ENCODE results near the gene SORCS2.
A peak's percentile ranks its signal among the peaks of the same experiment; 100 is the strongest.

The SORCS2 gene

DNA sequence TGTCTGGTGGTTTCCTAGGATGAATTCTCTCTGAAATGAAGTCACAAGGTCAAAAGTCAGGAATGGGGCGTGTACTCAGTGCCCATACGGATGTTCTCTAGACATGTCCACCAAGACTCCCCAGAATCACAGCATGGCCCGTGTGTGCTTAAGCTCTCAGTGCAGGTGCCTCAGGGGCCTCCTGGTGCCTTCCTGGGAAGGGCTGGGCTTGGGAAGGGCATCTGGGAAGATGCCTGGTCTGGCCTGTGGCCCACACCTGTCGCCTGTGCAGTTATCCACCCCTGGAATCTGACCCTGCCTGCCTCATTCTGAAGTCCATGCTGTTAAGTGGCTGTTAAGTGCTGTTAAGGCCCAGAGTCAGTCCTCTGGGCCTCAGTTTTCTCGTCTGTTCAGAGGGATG lies 31.2 kb downstream of the SORCS2 start:
- no peak for DNase-seq (ENCODE audit: low spot score)

DNA sequence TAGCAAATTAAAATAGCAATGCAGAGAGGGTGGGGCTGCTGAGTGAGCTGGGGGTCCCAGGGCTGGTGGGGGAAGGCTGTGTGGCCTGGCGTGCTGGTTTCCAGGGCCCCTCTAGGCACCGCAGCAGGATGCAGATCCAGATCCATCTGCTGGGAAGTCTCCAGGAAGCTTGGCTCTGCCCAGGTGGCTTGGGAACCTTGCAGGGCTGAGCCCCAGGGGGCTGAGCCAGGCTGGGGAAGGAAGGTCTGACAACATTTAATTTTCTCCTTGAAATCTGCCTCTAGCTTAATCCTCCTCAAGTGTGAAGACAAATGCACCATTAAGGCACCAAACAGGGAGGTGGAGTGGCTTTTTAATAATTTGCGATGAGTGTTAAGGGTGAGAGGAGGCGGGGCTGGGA lies 31.7 kb downstream of the SORCS2 start:
- DNase-seq (ENCODE audit: low spot score), result no peak

- DNase-seq (ENCODE audit: low spot score), result no peak
Observed at GRCh38 chr4:7224878-7225533, 32.7 kb downstream of the SORCS2 start.

- DNase-seq (ENCODE audit: low spot score), result no peak
Observed at GRCh38 chr4:7226439-7226838, 34.1 kb downstream of the SORCS2 start.

GRCh38 chr4:7227008-7227407 lies 34.7 kb downstream of the SORCS2 start:
- DNase-seq (ENCODE audit: low spot score), result no peak

- DNase-seq (ENCODE audit: low spot score), result no peak
Observed at GRCh38 chr4:7228734-7229133, 36.4 kb downstream of the SORCS2 start.

GRCh38 chr4:7232061-7232650 lies 39.8 kb downstream of the SORCS2 start:
- DNase-seq (ENCODE audit: low spot score), result peak; percentile 18

GRCh38 chr4:7233006-7233580 lies 40.8 kb downstream of the SORCS2 start:
- DNase-seq (ENCODE audit: low spot score), result no peak

DNA sequence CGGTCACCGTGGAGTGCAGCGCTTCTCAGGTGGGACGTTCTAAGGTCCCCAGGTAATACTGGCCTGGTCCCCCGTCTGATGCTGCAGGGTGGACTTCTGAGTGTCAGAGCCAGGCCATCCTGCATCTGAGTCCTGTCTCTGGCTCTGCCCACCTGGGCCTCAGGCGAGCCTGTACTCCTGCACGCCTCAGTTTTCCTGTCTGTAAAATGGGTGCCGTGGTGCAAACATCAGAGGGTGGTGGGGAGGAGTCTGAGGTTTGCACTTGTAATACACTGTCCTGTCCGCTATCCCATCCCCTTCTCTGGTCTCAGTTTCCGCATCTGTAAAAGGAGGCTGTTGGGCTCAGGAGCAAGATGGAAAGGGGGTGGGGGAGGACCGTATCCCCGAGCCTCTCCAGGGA lies 41.3 kb downstream of the SORCS2 start:
- no peak for DNase-seq (ENCODE audit: low spot score)

DNA sequence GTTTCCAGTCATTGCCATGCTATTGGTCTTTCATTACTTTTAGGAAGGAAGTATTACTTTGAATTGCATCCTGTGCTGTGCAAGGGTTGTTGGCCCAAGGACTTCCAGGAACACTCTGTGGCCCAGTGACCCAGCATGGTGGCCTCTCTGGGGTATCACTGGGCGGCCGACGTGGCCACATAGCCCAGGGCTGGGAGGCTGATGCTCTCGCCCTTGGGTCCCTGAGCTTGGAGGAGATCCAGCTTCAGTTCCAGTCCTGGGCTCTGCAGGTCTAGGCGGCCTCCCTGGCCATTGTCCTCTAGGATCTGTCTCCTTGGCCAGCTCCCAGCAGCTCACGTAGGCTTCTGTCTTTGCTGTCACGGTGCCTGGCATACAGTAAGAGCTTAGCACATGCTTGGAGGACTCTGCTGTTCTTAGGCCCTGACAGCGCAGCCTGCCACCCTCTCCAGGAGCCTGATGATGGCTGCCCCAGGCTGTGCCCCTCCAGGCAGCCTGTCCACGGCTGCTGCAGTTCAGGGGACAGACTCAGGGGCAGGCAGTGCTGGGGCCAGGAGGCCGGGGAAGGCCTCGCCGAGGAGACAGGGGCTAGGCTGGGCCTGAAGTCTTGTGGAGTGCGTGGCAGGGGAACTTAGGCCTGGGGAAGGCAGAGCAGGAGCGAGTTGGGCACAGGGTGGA lies 42.2 kb downstream of the SORCS2 start:
- no peak for DNase-seq (ENCODE audit: low spot score)

GRCh38 chr4:7235030-7235380 lies 42.7 kb downstream of the SORCS2 start:
- no peak for DNase-seq (ENCODE audit: low spot score)

DNA sequence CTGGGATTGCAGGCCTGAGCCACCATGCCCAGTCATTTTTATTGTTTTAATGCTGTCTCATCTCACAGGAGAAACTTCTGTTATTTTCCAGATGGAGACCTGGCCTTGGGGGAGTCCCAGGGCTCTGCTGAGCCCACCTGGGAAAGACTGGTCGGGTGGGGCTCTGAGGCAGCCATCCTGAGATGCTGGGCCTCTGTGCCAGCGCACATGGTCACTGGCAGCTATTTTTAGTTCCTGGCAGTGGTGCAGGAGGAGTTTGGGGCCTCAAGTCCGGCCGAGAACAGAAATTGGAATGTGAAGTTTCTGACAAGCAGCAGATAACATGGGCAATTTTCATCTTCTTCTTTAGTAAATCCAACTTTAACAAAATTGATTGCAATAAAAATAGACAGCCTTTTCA lies 44.5 kb downstream of the SORCS2 start:
- DNase-seq (ENCODE audit: low spot score), result no peak

GRCh38 chr4:7237873-7238272 lies 45.5 kb downstream of the SORCS2 start:
- no peak for DNase-seq (ENCODE audit: low spot score)

DNA sequence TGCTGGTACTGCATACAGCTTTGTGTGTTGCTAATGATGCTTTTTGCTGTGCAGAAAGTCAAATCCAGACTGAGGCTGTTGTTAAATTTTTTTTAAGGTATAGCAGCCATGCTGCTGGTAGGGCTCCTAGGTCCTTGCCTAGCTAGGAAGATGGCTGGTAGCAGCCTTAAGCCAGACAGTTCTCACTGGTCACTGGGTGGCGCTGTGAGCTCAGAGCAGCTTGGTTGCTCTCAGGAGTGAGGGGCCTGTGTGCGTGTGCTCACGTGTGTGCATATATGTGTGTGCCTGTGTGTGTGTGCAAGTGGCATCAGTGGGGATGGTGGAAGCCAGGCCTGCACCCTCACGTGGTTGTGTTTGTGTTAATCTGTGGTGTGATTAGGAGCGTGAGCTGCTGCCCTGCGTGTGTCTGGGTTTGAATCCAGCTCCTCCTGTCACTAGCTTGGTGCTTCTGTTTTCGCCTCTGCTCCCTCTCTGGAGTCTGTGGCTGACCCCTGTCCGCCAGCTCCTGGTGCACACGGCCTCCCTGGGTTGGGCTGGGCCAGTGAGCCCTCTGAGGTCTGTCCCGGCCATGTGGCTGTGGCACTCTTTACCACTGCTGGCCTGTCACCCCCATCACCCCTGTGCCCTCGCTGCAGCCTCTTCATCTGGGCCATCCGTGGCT lies 46.1 kb downstream of the SORCS2 start:
- DNase-seq (ENCODE audit: low spot score), result no peak

GRCh38 chr4:7239101-7239820 lies 46.9 kb downstream of the SORCS2 start:
- no peak for DNase-seq (ENCODE audit: low spot score)

- DNase-seq (ENCODE audit: low spot score), result no peak
Observed at GRCh38 chr4:7239844-7240243, 47.5 kb downstream of the SORCS2 start.

- no peak for DNase-seq (ENCODE audit: low spot score)
Observed at GRCh38 chr4:7240306-7240705, 48.0 kb downstream of the SORCS2 start.

DNA sequence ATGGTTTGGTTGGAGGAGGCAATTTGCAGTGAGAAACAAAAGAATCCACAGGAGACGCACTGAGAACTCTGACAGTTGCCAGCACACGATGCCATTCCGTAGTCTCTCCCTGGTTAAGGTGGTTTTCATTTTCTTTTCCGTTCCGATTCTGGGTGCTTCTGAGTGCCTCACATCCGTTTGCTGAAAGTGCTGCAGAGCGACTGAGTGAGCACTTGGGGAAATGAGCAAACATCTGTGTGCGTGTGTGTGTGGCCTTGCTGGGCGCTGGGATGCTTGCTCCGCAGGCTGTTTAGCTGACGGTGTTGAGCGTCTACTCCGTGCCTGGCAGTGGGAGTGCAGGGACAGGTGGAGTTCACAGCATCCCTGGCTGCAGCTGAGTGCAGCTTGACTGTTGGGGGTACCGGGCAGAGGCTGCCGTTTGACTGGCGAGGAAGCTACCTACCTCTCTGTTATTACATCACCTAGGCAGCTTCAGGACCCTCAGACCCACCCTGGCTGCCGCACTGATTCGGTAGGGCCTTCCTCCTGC lies 49.3 kb downstream of the SORCS2 start:
- DNase-seq (ENCODE audit: low spot score), result no peak

GRCh38 chr4:7242766-7243165 lies 50.4 kb downstream of the SORCS2 start:
- DNase-seq (ENCODE audit: low spot score), result no peak

DNA sequence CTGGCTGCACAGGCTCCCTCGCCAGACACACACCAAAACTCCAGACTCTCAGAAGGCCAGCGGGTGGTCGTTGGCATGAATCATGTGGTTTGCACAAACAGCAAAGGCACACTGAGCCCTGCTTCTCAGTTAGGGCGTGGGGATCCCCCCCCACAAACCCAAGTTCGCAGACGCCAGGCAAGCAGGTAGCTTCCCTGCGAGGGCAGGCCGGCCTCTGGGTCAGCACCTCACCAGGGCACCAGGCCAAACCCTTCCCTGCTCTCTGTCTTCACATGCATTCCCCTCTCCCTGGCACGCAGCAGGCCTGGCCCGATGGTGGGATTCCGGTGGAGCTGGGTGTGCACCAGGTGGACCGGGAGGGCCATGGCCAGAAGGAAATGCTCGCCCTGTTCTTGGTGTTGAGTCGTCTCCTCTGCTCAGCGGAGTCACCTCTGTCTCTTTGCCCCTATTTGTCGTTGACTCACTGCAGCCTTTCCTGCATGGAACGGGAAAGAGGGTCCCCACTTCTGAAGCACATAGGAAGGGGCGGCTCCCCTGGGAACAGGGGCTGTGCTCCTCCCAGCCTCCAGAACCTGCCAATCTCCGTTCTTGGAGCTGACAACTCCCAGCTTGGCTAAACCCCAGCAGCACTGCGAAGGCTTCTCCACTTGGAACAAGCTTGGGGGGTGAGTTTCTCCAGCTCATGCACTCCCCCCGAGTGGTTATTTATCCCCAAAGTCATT lies 51.4 kb downstream of the SORCS2 start:
- DNase-seq (ENCODE audit: low spot score), result peak; percentile 32

DNA sequence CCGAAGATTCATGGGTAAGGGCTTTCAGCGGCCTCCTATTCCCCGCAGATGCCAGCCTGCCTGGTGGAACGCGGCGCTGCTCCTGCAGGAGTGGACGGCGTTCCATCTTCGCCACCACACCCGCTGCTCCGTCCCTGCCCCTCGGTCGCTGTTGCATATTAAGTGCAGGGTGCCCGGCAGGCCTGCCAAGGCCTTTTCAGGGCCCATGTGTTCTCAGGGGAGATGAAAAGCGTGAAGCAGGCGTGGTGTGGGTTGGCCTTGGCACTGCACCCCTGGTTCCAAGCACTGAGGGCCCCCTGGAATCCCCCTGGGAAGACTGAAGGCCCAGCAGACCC lies 52.0 kb downstream of the SORCS2 start:
- peak; percentile 42 for DNase-seq (ENCODE audit: low spot score)
